Keratinocyte (primary cell): ENCODE results near the gene TBXAS1. TPM values are rescaled to one million over a fixed set of nuclear protein-coding genes. Genes with fewer than 3 reads are reported as not detected.
A peak's percentile ranks its signal among the peaks of the same experiment; 100 is the strongest.

Source experiments
- DNase-seq: peaks from one replicate; pipeline ENCODE4 v3.0.0-alpha.2; 2011; ENCODE audit warnings: low read depth, missing footprints, low spot score
- FAIRE-seq: peaks from 2 replicates; lab custom pipeline; 2011; peaks lifted over from hg19 to GRCh38; lab: Jason Lieb, UNC
- H2AFZ ChIP-seq: 2 replicates; pipeline ENCODE4 v1.6.0; 2012; ENCODE audit warnings: low read length, control low read depth, inconsistent platforms; ENCODE audit not compliant: control insufficient read depth
- H3K27ac ChIP-seq: 2 replicates; pipeline ENCODE4 v1.5.1; 2011; ENCODE audit warnings: low read length; ENCODE audit not compliant: control insufficient read depth, insufficient read depth
- H3K27me3 ChIP-seq: 3 replicates; pipeline ENCODE4 v1.6.0; 2011; ENCODE audit warnings: low read length; ENCODE audit not compliant: control insufficient read depth, insufficient read depth; ENCODE audit errors: extremely low read depth
- H3K36me3 ChIP-seq, 2 experiments: 2 replicates in 1 of 2; 3 replicates in 1 of 2; pipeline ENCODE4 v1.5.1; 2011; ENCODE audit warnings: low read length in 2 of 2, mild to moderate bottlenecking in 1 of 2; ENCODE audit not compliant: control insufficient read depth in 2 of 2, insufficient read depth in 2 of 2; ENCODE audit errors: extremely low read depth in 1 of 2
- H3K4me1 ChIP-seq: 3 replicates; pipeline ENCODE4 v1.5.1; 2011; ENCODE audit warnings: low read length; ENCODE audit not compliant: control insufficient read depth, insufficient read depth; ENCODE audit errors: extremely low read depth
- H3K4me2 ChIP-seq: 3 replicates; pipeline ENCODE4 v1.6.0; 2011; ENCODE audit warnings: low read depth, low read length; ENCODE audit not compliant: control insufficient read depth, insufficient read depth; ENCODE audit errors: extremely low read depth
- H3K4me3 ChIP-seq, 3 experiments: fragments of 200-600 bp in 1 of 3; sonication (generic) in 1 of 3; 2 replicates in 2 of 3; 3 replicates in 1 of 3; pipeline ENCODE4 v1.5.1; 2011 to 2016; ENCODE audit warnings: low read length in 3 of 3, mild to moderate bottlenecking in 3 of 3, control low read depth in 2 of 3, inconsistent platforms in 1 of 3, low read depth in 1 of 3, mixed read lengths in 1 of 3, mixed run types in 1 of 3, moderate library complexity in 1 of 3; ENCODE audit not compliant: control insufficient read depth in 2 of 3, insufficient read depth in 2 of 3; ENCODE audit errors: extremely low read depth in 1 of 3
- H3K79me2 ChIP-seq: 2 replicates; pipeline ENCODE4 v1.6.0; 2012; ENCODE audit warnings: low read length; ENCODE audit not compliant: control insufficient read depth, insufficient read depth
- H3K9ac ChIP-seq: 3 replicates; pipeline ENCODE4 v1.6.0; 2011; ENCODE audit warnings: low read length; ENCODE audit not compliant: control insufficient read depth, insufficient read depth; ENCODE audit errors: extremely low read depth
- H3K9me1 ChIP-seq: 3 replicates; pipeline ENCODE4 v1.6.0; 2011; ENCODE audit warnings: low read length; ENCODE audit not compliant: control insufficient read depth, insufficient read depth; ENCODE audit errors: extremely low read depth
- H3K9me3 ChIP-seq: 2 replicates; pipeline ENCODE4 v1.5.1; 2012; ENCODE audit warnings: low read depth, low read length; ENCODE audit not compliant: control insufficient read depth
- H4K20me1 ChIP-seq: 3 replicates; pipeline ENCODE4 v1.6.0; 2011; ENCODE audit warnings: low read length; ENCODE audit not compliant: control insufficient read depth, insufficient read depth; ENCODE audit errors: extremely low read depth
- EZH2 ChIP-seq: IDR thresholded peaks from one replicate; pipeline ENCODE4 v1.6.1; 2012; ENCODE audit warnings: inconsistent platforms, mild to moderate bottlenecking, low read length, moderate library complexity
- dilution Hi-C: fragments of 300-500 bp; cut with MboI; formaldehyde crosslinking; loops from one replicate; pipeline ENCODE4 v1.7.0; 2020; ENCODE audit warnings: low sequenced_read_pairs; ENCODE audit not compliant: extremely low pct_ligation_motif_present
- polyA plus RNA-seq, 5 experiments: library from polyadenylated mRNA; depleted of rRNA in 3 of 5; stranded (reverse) in 3 of 5; stranded (forward) in 1 of 5; unstranded in 1 of 5; fragments of >200 nt; gene quantifications; 1 replicate in 1 of 5; 2 replicates in 3 of 5; 3 replicates in 1 of 5; pipeline versions ENCODE4 v1.2.1 to v1.2.3, GENCODE V29; 2011 to 2012; ENCODE audit warnings: missing spikeins in 2 of 5, low read depth in 1 of 5, low replicate concordance in 1 of 5
- TF ChIP-seq, protein P1 (sequence below), 3 experiments: IDR thresholded peaks in 1 of 3; conservative IDR thresholded peaks in 1 of 3; optimal IDR thresholded peaks in 1 of 3; 2 replicates in 2 of 3; 3 replicates in 1 of 3; pipeline versions ENCODE3 to v1.5.1; 2011; ENCODE audit warnings: low read length in 3 of 3, mild to moderate bottlenecking in 3 of 3, moderate library complexity in 2 of 3, control low read depth in 1 of 3, inconsistent platforms in 1 of 3; ENCODE audit not compliant: insufficient read depth in 2 of 3; ENCODE audit errors: extremely low read depth in 1 of 3

Gene TBXAS1
- polyA plus RNA-seq, 1 donor (not counting 4 experiments of a cell fraction or from before 2014, with no cell fraction given): 2.9 TPM

DNA sequence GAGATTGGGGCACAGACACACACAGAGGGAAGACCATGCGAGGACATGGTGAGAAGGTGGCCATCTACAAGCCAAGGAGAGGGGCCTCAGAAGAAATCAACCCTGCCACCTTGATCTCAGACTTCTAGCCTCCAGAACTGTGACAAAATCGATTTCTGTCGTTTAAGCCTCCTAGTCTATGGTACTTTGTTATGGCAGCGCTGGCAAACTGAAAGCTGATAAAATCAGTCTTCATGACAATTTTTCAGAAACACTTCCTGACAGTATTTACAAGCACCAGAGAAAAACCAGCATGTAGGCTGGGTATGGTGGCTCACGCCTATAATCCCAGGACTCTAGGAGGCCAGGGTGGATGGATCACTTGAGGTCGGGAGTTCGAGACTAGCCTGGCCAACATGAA, 229.5 kb downstream of the TBXAS1 start:
- DNase-seq (no peak), FAIRE-seq (no peak)
- Histone ChIP-seq H3K36me3 (peaks cover 7 to 12% of the 10 kb centered on the region in 2 experiments), H3K4me2 (no peak overlapping the region), H3K27ac (no peak overlapping the region), H3K9me3 (no peaks in the 10 kb centered on the region), H3K9ac (no peak overlapping the region), H3K9me1 (no peaks in the 10 kb centered on the region), H4K20me1 (peaks cover 4% of the 10 kb centered on the region), H2AFZ (no peak overlapping the region), H3K4me1 (peaks cover 37% of the 10 kb centered on the region), H3K27me3 (no peaks in the 10 kb centered on the region), H3K79me2 (peaks cover 51% of the 10 kb centered on the region), H3K4me3 (no peak overlapping the region)
- dilution Hi-C loops: no loop called here
- TF ChIP-seq, protein P1, sequence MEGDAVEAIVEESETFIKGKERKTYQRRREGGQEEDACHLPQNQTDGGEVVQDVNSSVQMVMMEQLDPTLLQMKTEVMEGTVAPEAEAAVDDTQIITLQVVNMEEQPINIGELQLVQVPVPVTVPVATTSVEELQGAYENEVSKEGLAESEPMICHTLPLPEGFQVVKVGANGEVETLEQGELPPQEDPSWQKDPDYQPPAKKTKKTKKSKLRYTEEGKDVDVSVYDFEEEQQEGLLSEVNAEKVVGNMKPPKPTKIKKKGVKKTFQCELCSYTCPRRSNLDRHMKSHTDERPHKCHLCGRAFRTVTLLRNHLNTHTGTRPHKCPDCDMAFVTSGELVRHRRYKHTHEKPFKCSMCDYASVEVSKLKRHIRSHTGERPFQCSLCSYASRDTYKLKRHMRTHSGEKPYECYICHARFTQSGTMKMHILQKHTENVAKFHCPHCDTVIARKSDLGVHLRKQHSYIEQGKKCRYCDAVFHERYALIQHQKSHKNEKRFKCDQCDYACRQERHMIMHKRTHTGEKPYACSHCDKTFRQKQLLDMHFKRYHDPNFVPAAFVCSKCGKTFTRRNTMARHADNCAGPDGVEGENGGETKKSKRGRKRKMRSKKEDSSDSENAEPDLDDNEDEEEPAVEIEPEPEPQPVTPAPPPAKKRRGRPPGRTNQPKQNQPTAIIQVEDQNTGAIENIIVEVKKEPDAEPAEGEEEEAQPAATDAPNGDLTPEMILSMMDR (optimal IDR thresholded peaks at IDR 0.05 in 1 of 3, IDR thresholded peaks at IDR 0.05 in 1 of 3, conservative IDR thresholded peaks at IDR 0.05 in 1 of 3; ENCODE audit: extremely low read depth in 1 of 3, insufficient read depth in 2 of 3, low read length in 3 of 3): no peak
- no peak for TF ChIP-seq EZH2

DNA sequence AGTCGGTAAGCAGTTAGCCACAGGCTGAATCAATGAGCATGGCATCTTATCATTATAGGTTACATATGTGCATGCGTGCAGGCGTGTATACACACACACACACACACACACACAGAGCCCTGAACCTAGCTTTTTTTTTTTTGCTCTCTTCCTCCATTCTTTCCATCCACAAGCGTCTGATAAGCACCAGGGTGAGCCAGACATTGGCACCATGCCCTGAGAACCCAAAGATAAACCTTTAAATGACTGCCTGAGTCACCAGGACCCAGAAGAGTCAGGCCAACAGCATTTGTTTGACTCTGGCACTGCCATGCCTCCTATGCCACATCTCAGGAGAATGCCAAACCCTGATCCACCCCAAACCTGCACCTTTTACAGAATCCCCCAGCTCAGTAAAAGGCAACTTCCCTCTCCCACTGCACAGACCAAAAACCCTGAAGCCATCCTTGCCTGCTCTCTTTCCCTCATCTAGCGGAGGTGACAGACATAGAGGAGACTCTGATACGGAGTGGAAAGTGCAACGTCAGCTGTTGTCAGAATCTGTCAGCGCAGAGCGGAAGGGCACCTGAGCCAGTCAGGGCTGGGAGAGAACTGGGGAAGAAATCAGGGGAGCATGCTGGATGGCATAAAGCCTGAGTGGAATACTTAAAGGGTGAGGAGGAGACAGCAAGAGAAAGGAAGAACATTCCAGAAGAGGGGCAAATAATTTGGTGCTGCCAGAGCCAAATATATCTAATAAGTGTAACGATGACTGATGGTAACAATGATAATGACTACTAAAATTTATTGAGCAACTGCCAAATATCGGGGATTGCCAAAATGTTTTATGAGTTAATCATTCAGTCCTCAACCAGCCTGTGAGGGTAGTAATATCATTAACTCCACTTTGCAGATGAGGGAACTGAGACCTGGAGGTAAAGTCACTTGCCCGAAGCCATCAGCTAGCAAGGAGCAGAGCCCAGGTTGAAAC, 230.5 kb downstream of the TBXAS1 start:
- Histone ChIP-seq H3K27ac (peak overlapping the region; percentile 77), H3K4me1 (peaks cover 37% of the 10 kb centered on the region), H3K27me3 (no peaks in the 10 kb centered on the region), H3K9me3 (no peaks in the 10 kb centered on the region), H3K9me1 (no peaks in the 10 kb centered on the region), H2AFZ (no peak overlapping the region), H3K79me2 (peaks cover 49% of the 10 kb centered on the region), H3K36me3 (peaks cover 3 to 8% of the 10 kb centered on the region in 2 experiments), H4K20me1 (peaks cover 4% of the 10 kb centered on the region), H3K4me3 (peak overlapping the region in 2 of 3 experiments; percentile 51 to 70), H3K4me2 (peak overlapping the region; percentile 85), H3K9ac (peak overlapping the region; percentile 57)
- TF ChIP-seq, protein P1 (optimal IDR thresholded peaks at IDR 0.05 in 1 of 3, IDR thresholded peaks at IDR 0.05 in 1 of 3, conservative IDR thresholded peaks at IDR 0.05 in 1 of 3; ENCODE audit: extremely low read depth in 1 of 3, insufficient read depth in 2 of 3, low read length in 3 of 3): no peak
- TF ChIP-seq EZH2: no peak
- dilution Hi-C loops: no loop called here
- no peak for FAIRE-seq
- peak; percentile 70 for DNase-seq
